T follicular helper cell (primary cell): ENCODE results near the gene GRIN3B.

Experiments used
- DNase-seq: peaks from one replicate; pipeline ENCODE4 v3.0.0-alpha.2; 2020; ENCODE audit warnings: low read depth

The GRIN3B gene

GRCh38 chr19:964761-965694 is 35.2 kb upstream of the GRIN3B start:
- DNase-seq, result no peak

GRCh38 chr19:966485-967088 is 33.6 kb upstream of the GRIN3B start:
- no peak for DNase-seq

- no peak for DNase-seq
These were observed 29.5 kb upstream of the GRIN3B start for GRCh38 chr19:970695-971094.

DNA sequence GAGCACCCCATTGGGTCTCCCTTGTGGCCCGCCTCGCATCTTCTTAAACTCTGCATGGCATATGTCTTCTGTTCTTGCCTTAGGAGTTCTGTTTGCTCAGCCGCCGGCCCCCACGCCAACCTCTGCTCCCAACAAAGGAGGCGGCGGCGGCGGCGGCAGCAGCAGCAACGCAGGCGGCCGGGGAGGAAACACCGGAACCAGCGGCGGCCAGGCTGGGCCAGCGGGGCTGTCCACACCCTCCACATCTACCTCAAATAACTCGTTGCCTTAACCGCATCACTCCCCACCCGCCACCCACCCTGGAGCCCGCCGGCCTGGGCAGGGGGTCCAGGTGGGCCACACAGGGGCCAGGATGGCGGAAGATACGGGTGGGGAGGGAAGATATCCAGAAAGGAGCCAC is 28.4 kb upstream of the GRIN3B start:
- DNase-seq, result no peak

DNA sequence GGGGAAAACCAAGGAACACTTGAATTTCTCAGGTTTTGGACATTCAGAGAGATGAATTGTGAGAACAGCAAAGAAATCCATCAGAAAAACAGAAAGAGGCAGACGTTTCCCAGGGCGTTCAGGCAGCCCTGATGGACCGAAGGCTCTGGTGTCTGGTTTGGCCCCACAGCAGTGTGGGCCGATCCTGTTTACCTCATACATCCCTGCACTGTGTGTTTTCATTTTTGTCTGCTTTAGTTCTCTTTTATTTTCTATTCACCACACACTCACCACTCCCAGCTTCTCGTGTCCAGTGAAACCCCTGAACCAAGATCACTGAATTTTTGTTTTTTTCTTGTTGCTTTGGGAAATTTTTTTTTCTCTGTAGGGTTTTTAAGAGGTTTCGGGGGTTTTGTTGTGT is 27.9 kb upstream of the GRIN3B start:
- no peak for DNase-seq

DNA sequence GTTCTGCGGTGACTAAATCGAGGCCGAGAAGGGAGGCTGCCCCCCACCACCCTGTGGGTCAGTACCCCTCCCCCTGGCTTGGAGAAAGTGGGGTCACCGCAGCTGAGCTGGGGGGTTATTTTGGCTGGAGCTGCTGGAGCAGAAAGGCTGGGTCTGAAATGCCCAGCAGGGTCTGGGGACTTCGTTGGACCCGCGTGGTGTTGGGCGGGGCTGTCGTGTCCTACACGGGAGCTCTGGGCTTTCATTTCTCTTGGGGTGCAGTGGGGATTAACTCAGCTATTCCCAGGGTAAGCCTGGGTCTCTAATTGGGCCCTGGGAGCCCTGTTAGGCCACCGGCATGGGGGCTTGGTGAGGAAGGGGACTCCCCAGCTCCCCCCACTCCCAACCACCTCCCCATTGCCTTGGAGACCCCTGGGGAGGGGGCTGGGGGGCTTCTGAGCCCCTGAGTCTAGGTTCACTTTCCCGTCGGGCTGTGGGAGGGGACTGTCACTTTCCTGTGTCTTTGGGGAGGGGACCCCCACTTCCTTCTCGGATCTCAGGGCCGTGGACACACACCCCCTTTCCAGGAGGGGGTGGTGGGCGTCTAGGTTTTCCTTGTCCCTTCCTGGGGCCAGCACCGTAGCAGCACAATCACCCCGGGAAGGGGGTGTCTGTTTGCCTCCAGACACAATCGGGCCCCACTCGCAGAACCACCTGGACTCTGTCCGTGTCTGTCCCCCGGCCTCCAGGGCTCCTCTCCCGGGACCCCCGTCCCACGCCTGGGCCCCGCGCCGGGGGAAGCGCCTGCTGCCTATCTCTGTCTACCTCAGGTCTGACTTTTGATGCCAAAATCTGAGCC is 26.3 kb upstream of the GRIN3B start:
- DNase-seq, result no peak

GRCh38 chr19:974564-975257 is 25.5 kb upstream of the GRIN3B start:
- no peak for DNase-seq

DNA sequence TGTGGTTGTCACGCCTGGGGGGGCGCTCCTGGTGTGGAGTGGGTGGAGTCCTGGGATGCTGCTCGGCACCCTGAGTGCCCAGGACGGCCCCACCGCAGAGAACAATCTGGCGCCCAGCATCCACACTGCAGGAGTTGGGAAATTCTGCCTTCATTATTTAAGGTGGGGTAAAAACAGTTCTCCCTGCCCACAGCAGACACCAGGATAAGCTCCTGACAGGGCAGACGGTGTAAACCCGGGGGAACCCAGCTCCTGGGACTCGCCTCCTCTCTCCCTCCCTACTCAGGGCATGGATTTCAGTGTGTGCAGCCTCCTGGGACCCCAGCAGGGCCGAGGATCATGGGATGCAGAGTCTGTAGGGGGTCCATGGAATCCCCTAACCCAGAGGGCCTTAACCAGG is 23.7 kb upstream of the GRIN3B start:
- no peak for DNase-seq

GRCh38 chr19:977058-977464 is 23.2 kb upstream of the GRIN3B start:
- no peak for DNase-seq

GRCh38 chr19:979318-979741 is 20.9 kb upstream of the GRIN3B start:
- no peak for DNase-seq

DNA sequence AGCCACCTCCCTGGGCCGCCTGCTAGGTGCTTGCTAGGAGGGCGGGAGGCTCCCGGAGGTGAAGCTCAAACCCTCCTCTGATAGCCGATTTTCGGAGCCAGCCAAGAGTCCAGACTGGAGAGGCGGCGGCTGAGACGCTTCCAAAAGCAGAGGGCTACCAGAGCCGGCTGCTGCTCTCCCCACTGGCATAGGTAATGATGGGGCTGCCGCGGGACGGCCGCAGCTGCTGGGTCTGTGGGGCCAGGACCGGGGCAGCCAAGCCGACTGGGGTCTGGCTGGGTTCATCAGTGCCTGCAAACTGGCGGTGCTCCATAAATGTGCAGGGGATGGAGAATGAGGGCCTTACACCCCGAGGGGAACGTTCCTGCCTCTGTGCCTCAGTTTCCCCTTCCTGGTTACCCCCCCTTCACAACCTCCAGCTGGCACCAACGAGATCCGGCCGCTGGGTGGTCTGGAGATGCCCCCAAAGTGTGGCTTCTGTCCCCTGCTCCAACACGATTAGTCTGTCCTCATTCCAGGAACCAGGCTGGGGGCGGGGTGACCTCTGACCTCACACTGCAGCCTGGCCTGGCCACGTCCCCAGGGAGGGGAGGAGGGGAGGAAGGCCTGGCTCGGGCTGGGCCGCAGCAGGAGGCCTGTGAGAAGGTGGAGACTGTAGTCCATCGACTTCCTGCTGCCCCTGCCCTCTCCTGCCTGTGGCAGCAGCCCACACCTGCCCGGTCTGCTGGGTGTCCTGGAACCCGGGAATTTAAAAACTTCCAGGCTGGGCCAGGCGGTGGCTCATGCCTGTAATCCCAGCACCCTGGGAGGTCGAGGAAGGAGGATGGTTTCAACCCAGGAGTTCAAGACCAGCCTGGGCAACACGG is 19.9 kb upstream of the GRIN3B start:
- no peak for DNase-seq

- DNase-seq, result peak; percentile 59
These were observed 17.6 kb upstream of the GRIN3B start for GRCh38 chr19:982567-983170.

DNA sequence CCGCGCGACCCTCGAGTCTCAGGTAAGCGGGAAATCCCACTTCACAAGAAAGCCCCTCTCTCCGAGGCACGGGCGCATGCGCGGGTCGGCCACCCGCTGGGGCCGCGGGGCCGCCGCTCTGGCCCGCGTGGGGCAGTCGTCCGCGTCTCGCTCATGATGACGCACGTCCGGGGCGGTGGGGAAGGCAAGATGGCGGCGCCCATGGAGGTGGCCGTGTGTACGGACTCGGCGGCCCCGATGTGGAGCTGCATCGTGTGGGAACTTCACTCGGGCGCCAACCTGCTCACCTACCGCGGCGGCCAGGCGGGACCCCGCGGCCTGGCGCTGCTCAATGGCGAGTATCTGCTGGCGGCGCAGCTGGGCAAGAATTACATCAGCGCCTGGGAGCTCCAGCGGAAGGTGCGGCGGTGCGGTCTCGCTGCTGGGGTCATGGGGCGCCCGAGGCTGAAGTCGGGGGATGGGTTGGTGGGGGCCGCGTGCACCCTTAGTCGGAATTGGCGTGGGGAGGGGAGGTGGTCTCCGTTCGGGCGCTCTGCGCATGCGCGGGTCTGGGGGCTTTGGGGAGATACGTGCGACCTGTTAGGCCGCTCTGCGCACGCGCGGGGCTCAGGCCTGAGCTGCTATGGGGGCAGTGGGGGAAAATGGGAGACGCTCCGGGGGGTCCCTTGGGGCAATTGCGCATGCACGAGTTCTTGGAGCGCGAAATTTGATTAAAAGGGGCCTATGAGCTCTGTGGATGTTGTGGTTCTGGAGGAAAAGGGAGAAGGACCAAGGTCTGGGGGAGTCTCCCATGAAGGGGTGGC is 15.9 kb upstream of the GRIN3B start, which contains the start of gene WDR18:
Gene WDR18, plus strand, starts transcription at position 181 of the 803 bp plus-strand sequence. Its CDS starts 9 bp downstream, at position 190.
- DNase-seq, result peak; percentile 75

DNA sequence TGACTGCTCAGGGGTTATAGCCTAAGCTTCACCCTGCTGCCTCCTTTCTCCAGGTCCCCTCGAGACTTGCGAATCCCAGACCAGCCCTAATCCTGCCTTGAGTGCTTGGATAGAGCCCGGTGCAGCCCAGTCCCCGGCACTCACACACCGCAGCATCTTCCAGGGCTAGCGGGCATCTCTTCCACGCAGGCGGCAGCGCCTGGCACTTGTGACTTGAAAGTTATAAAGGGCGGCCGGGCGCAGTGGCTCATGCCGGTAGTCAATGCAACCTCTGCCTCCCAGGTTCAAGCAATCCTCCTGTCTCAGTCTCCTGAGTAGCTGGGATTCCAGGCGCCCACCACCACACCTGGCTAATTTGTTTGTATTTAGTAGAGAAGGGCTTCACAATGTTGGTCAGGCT is 14.1 kb upstream of the GRIN3B start:
- no peak for DNase-seq

DNA sequence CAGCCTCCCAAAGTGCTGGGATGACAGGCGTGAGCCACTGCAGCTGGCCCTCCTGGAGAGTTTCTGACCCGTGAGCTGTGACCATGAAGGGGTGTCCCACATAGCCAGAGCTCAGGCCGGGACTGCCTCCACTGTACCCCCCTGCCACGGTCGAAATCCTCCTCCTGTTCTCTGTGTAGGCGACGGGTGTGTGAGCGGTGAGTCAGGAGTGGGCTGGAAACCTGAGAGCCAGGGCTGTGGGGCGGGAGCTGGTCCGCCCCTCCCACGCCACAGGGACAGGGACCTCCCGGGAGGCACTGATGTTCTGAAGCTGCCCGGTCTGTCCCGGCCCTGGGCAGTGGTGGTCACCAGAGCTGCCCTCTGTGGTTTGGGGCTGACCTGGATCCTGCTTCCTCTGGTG is 12.1 kb upstream of the GRIN3B start:
- DNase-seq, result no peak

DNA sequence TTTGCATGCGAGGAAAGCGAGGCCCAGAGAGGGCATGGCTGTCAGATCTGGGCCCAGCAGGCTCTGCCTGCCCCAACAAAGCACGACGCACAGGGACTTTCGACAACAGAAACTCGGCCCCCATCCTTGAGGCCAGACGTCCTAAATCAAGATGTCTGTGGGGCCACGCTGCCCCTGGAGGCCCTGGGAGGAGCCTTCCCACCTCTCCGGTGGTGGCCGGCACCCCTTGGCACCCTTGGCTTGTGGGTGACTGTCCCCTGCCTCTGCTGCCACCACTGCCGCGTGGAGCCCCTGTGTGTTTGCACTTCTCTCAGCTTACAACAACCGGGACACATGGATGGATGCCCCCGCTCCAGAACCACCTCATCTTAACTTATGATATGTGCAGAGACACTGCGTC is 11.7 kb upstream of the GRIN3B start:
- DNase-seq, result no peak

DNA sequence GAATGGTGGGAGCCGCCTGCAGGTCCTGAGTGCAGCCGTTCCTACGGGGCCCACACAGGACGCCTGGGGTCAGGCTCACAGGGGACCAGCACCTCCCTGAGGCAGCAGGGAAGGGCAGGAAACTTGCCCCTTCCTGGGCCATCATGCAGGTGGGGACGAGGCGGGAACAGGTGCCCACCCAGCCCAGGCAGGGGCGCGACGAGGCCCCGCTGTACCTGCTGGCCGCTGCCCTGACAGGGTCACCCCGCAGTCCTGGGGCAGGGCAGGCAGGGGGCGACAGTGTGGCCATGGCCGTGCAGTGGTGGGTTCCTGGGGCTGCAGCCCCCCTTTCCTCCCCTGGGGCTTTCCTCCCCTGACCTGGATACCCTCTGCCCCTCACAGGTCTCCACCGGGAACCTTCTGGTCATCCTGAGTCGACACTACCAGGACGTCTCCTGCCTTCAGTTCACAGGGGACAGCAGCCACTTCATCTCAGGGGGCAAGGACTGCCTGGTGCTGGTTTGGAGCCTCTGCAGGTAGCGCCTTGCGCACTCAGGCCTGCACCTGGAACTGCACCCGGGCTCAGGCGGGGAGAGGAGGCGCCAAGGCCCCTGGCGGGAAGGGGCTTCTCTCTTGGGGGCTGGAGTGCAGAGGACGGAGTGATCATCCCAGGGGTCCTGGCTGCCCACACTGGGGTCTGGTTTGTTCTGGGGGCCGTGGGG is 10.7 kb upstream of the GRIN3B start:
- no peak for DNase-seq

- no peak for DNase-seq
These were observed 10.1 kb upstream of the GRIN3B start for GRCh38 chr19:990119-990571.

DNA sequence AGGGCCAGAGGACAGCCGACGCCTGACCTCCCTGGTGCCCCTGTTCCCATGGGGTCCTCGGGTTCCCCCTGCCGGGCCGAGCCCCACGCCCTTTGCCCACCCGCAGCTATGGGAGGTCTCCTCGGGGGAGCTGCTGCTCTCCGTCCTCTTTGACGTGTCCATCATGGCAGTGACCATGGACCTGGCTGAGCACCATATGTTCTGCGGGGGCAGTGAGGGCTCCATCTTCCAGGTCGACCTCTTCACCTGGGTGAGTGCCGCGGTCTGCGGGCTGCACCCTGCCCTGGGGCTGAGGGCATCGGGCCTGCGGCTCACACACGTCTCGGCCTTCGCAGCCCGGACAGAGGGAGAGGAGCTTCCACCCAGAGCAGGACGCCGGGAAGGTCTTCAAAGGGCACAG is 9.5 kb upstream of the GRIN3B start:
- DNase-seq, result no peak
